KMS-11 (cell line): Measurements from ENCODE around the gene DACH2.

Experiments
- H2AFZ ChIP-seq: fragments of 200-600 bp; sonication (generic); 2 replicates; pipeline ENCODE4 v1.6.1; 2016; ENCODE audit warnings: antibody characterized with exemption, mixed run types, low read depth
- H3K27ac ChIP-seq: fragments of 200-600 bp; sonication (generic); 2 replicates; pipeline ENCODE4 v1.6.1; 2016; ENCODE audit warnings: mild to moderate bottlenecking, mixed run types
- H3K27me3 ChIP-seq: fragments of 200-600 bp; sonication (generic); 2 replicates; pipeline ENCODE4 v1.6.1; 2017; ENCODE audit warnings: mild to moderate bottlenecking, low read depth, mixed run types, moderate library complexity; ENCODE audit not compliant: insufficient read depth
- H3K36me3 ChIP-seq: fragments of 200-600 bp; sonication (generic); 2 replicates; pipeline ENCODE4 v1.6.1; 2017; ENCODE audit warnings: mild to moderate bottlenecking, mixed run types; ENCODE audit not compliant: insufficient read depth
- H3K4me1 ChIP-seq: fragments of 200-600 bp; sonication (generic); 2 replicates; pipeline ENCODE4 v1.6.1; 2016; ENCODE audit warnings: mild to moderate bottlenecking, low read depth, mixed run types; ENCODE audit not compliant: poor library complexity, severe bottlenecking
- H3K4me2 ChIP-seq: fragments of 200-600 bp; sonication (generic); 2 replicates; pipeline ENCODE4 v1.7.0; 2016; ENCODE audit warnings: mild to moderate bottlenecking, mixed run types
- H3K4me3 ChIP-seq: fragments of 200-600 bp; sonication (generic); IDR thresholded peaks from 2 replicates; pipeline ENCODE4 v1.6.1; 2017; ENCODE audit warnings: low read depth, low read length, mixed read lengths; ENCODE audit not compliant: insufficient read depth
- H3K79me2 ChIP-seq: fragments of 200-600 bp; sonication (generic); 2 replicates; pipeline ENCODE4 v1.6.1; 2016; ENCODE audit warnings: low read depth, mixed run types; ENCODE audit not compliant: insufficient read depth
- H3K9ac ChIP-seq: fragments of 200-600 bp; sonication (generic); 2 replicates; pipeline ENCODE4 v1.6.1; 2016; ENCODE audit warnings: mild to moderate bottlenecking, mixed run types
- H4K20me1 ChIP-seq: fragments of 200-600 bp; sonication (generic); 2 replicates; pipeline ENCODE4 v1.6.1; 2016; ENCODE audit warnings: mild to moderate bottlenecking, mixed run types; ENCODE audit not compliant: insufficient read depth
- CTCF ChIP-seq: fragments of 200-600 bp; sonication (generic); conservative IDR thresholded peaks from 2 replicates; pipeline ENCODE4 v1.6.1; 2017; ENCODE audit warnings: low read depth, mild to moderate bottlenecking, antibody characterized with exemption, low read length, moderate library complexity, mixed read lengths

DACH2 gene

GRCh38 chrX:86263526-86263925 lies 115.3 kb downstream of the DACH2 start:
- no peak overlapping the region for H3K27ac ChIP-seq
- TF ChIP-seq CTCF = no peak
- no peak overlapping the region for H3K4me3 ChIP-seq

GRCh38 chrX:86295293-86295692 lies 147.0 kb downstream of the DACH2 start:
- H3K27ac ChIP-seq = no peak overlapping the region
- no peaks in the 10 kb centered on the region for H4K20me1 ChIP-seq
- H3K36me3 ChIP-seq = no peaks in the 10 kb centered on the region
- H3K27me3 ChIP-seq = no peaks in the 10 kb centered on the region
- H3K4me1 ChIP-seq = no peaks in the 10 kb centered on the region
- H3K9ac ChIP-seq = no peak overlapping the region
- no peak overlapping the region for H3K4me3 ChIP-seq
- H3K4me2 ChIP-seq = no peak overlapping the region
- no peak overlapping the region for H2AFZ ChIP-seq
- H3K79me2 ChIP-seq = no peaks in the 10 kb centered on the region
- TF ChIP-seq CTCF = no peak

More at GRCh38 chrX:86263526-86263925, 115.3 kb downstream of the DACH2 start:
- no peaks in the 10 kb centered on the region for H3K4me1 ChIP-seq
- H3K4me2 ChIP-seq = no peak overlapping the region
- H3K36me3 ChIP-seq = no peaks in the 10 kb centered on the region
- no peaks in the 10 kb centered on the region for H3K27me3 ChIP-seq
- no peak overlapping the region for H3K9ac ChIP-seq
- no peaks in the 10 kb centered on the region for H3K79me2 ChIP-seq
- no peaks in the 10 kb centered on the region for H4K20me1 ChIP-seq
- no peak overlapping the region for H2AFZ ChIP-seq

- H2AFZ ChIP-seq = no peak overlapping the region
- H4K20me1 ChIP-seq = no peaks in the 10 kb centered on the region
- no peaks in the 10 kb centered on the region for H3K79me2 ChIP-seq
- H3K4me2 ChIP-seq = no peak overlapping the region
- no peak overlapping the region for H3K9ac ChIP-seq
- no peaks in the 10 kb centered on the region for H3K4me1 ChIP-seq
- H3K27ac ChIP-seq = no peak overlapping the region
- TF ChIP-seq CTCF = no peak
- H3K27me3 ChIP-seq = no peaks in the 10 kb centered on the region
- H3K36me3 ChIP-seq = no peaks in the 10 kb centered on the region
- H3K4me3 ChIP-seq = no peak overlapping the region
Observed at GRCh38 chrX:86322913-86323312, 174.7 kb downstream of the DACH2 start.

GRCh38 chrX:86329174-86329573 lies 180.9 kb downstream of the DACH2 start:
- no peak overlapping the region for H3K9ac ChIP-seq
- no peak overlapping the region for H3K4me2 ChIP-seq
- no peak overlapping the region for H2AFZ ChIP-seq
- H3K4me1 ChIP-seq = no peaks in the 10 kb centered on the region
- no peaks in the 10 kb centered on the region for H3K27me3 ChIP-seq
- H4K20me1 ChIP-seq = no peaks in the 10 kb centered on the region
- no peaks in the 10 kb centered on the region for H3K36me3 ChIP-seq
- H3K79me2 ChIP-seq = no peaks in the 10 kb centered on the region
- no peak overlapping the region for H3K4me3 ChIP-seq
- no peak for TF ChIP-seq CTCF
- no peak overlapping the region for H3K27ac ChIP-seq
